Caco-2 (cell line): ENCODE measurements around the gene CENPX. TPM values are rescaled to one million over a fixed set of nuclear protein-coding genes. Genes with fewer than 3 reads are reported as not detected.

ENCODE experiments used
- BruUV-seq: library from RNA; stranded (reverse); fragments of 400-500 nt; replicated peaks from 2 replicates; lab custom pipeline; 2021; lab: Mats Ljungman, UMichigan
- CTCF ChIA-PET: fragments of 300-600 bp; sonication (Branson Sonifier 250); formaldehyde crosslinking; loops from one replicate; lab custom pipeline; 2022; ENCODE audit warnings: antibody characterized with exemption; lab: Charles Lee
- POLR2A ChIA-PET: fragments of 300-600 bp; sonication (Branson Sonifier 250); formaldehyde crosslinking; loops from one replicate; lab custom pipeline; 2022; ENCODE audit warnings: antibody characterized with exemption; lab: Charles Lee
- DNase-seq, 2 experiments: peaks; one replicate each; pipeline versions ENCODE4 v3.0.0 to v3.0.0-alpha.2; 2020 to 2022
- H3K27me3 ChIP-seq: replicated peaks from 2 replicates; pipeline ENCODE4 v1.6.0; 2011; ENCODE audit warnings: low read length; ENCODE audit not compliant: control insufficient read depth, insufficient read depth
- H3K36me3 ChIP-seq: 2 replicates; pipeline ENCODE4 v1.5.1; 2011; ENCODE audit warnings: low read length; ENCODE audit not compliant: control insufficient read depth, insufficient read depth
- H3K4me1 ChIP-seq: fragments of 250-450 bp; sonication (Bioruptor Pico); 2 replicates; pipeline ENCODE4 v1.5.1; 2020; ENCODE audit warnings: mild to moderate bottlenecking
- H3K4me3 ChIP-seq: 2 replicates; pipeline ENCODE4 v1.5.1; 2011; ENCODE audit warnings: low read depth, mild to moderate bottlenecking, control low read depth, low read length
- H3K9me3 ChIP-seq: fragments of 250-450 bp; sonication (Bioruptor Pico); 2 replicates; pipeline ENCODE4 v1.5.1; 2020; ENCODE audit warnings: mild to moderate bottlenecking, moderate library complexity
- H3K27ac Mint-ChIP-seq: one replicate; pipeline ENCODE4 v1.8.0; 2022; ENCODE audit warnings: mixed read lengths; ENCODE audit not compliant: unreplicated experiment
- H3K27me3 Mint-ChIP-seq: one replicate; pipeline ENCODE4 v1.8.0; 2022; ENCODE audit warnings: mixed read lengths; ENCODE audit not compliant: insufficient read depth, unreplicated experiment
- H3K36me3 Mint-ChIP-seq: one replicate; pipeline ENCODE4 v1.8.0; 2022; ENCODE audit warnings: mild to moderate bottlenecking, mixed read lengths; ENCODE audit not compliant: insufficient read depth, unreplicated experiment
- H3K4me1 Mint-ChIP-seq: one replicate; pipeline ENCODE4 v1.8.0; 2022; ENCODE audit warnings: low read depth, mixed read lengths; ENCODE audit not compliant: unreplicated experiment
- H3K4me3 Mint-ChIP-seq: one replicate; pipeline ENCODE4 v1.8.0; 2022; ENCODE audit warnings: mild to moderate bottlenecking, moderate library complexity, mixed read lengths; ENCODE audit not compliant: unreplicated experiment
- H3K9me3 Mint-ChIP-seq: one replicate; pipeline ENCODE4 v1.8.0; 2022; ENCODE audit warnings: mixed read lengths; ENCODE audit not compliant: unreplicated experiment
- CTCF ChIP-seq, 2 experiments: fragments of 200-600 bp in 1 of 2; IDR thresholded peaks; 1 replicate in 1 of 2; 2 replicates in 1 of 2; pipeline versions ENCODE4 v1.5.1 to v1.8.0; 2011 to 2022; ENCODE audit warnings: antibody characterized with exemption in 1 of 2, control low read depth in 1 of 2, inconsistent platforms in 1 of 2, low read depth in 1 of 2, low read length in 1 of 2, mild to moderate bottlenecking in 1 of 2, moderate library complexity in 1 of 2; ENCODE audit not compliant: insufficient read depth in 1 of 2, severe bottlenecking in 1 of 2, unreplicated experiment in 1 of 2
- intact Hi-C: fragments of 100-400 bp; cut with micrococcal nuclease; formaldehyde crosslinking; loops from one replicate; pipeline ENCODE4 v1.10.0; 2022; ENCODE audit not compliant: unreplicated experiment
- total RNA-seq: library from RNA; stranded (reverse); gene quantifications from 2 replicates; pipeline ENCODE4 v1.2.3, GENCODE V29; 2022

CENPX gene
- total RNA-seq, 1 experiment from 2014 or later: 85.3 TPM

- TF ChIP-seq CTCF (IDR thresholded peaks at IDR 0.05; ENCODE audit: insufficient read depth in 1 of 2, low read depth in 1 of 2, low read length in 1 of 2, severe bottlenecking in 1 of 2, unreplicated experiment in 1 of 2): no peak
- intact Hi-C loops: no loop called here
- Histone ChIP-seq H3K9me3 (no peaks in the 10 kb centered on the region), H3K27me3 (no peaks in the 10 kb centered on the region), H3K4me3 (no peak overlapping the region), H3K4me1 (peaks cover 12% of the 10 kb centered on the region), H3K36me3 (peaks cover 3% of the 10 kb centered on the region; the same call in 1 of the 2 replicates)
- ChIA-PET POLR2A (no interaction called here), CTCF (interaction anchor here (0.7 to 2.0 kb wide), 4 partner anchors 11 to 374 kb away, joined by 3 to 7 read pairs (median 4); no protein-coding TSS in a partner anchor)
- H3K36me3 Mint-ChIP-seq: peaks cover 49% of the 10 kb centered on the region
- no TSS peak for BruUV-seq
- H3K4me3 Mint-ChIP-seq: no peak overlapping the region
- H3K9me3 Mint-ChIP-seq: no peaks in the 10 kb centered on the region
- H3K27me3 Mint-ChIP-seq: no peaks in the 10 kb centered on the region
- DNase-seq: no peak
- no peak overlapping the region for H3K27ac Mint-ChIP-seq
- H3K4me1 Mint-ChIP-seq: no peaks in the 10 kb centered on the region
Measured at GRCh38 chr17:82062076-82062983, 39.7 kb upstream of the CENPX start.

GRCh38 chr17:82061047-82061925 lies 38.6 kb upstream of the CENPX start:
- CTCF ChIA-PET: interaction anchor here (0.7 to 2.0 kb wide), 3 partner anchors 12 to 31 kb away, joined by 4 to 7 read pairs (median 5); no protein-coding TSS in a partner anchor
- H3K4me1 Mint-ChIP-seq: no peaks in the 10 kb centered on the region

More at GRCh38 chr17:82061047-82061925, 38.6 kb upstream of the CENPX start:
- H3K36me3 Mint-ChIP-seq: peaks cover 60% of the 10 kb centered on the region
- no TSS peak for BruUV-seq
- DNase-seq: no peak
- Histone ChIP-seq H3K4me3 (no peak overlapping the region), H3K9me3 (no peaks in the 10 kb centered on the region), H3K4me1 (peaks cover 10% of the 10 kb centered on the region), H3K27me3 (no peaks in the 10 kb centered on the region), H3K36me3 (peaks cover 3% of the 10 kb centered on the region)
- H3K9me3 Mint-ChIP-seq: no peaks in the 10 kb centered on the region
- POLR2A ChIA-PET: no interaction called here
- H3K27me3 Mint-ChIP-seq: no peaks in the 10 kb centered on the region
- intact Hi-C loops: no loop called here
- H3K27ac Mint-ChIP-seq: no peak overlapping the region
- no peak for TF ChIP-seq CTCF (IDR thresholded peaks at IDR 0.05; ENCODE audit: insufficient read depth in 1 of 2, low read depth in 1 of 2, low read length in 1 of 2, severe bottlenecking in 1 of 2, unreplicated experiment in 1 of 2)
- H3K4me3 Mint-ChIP-seq: no peak overlapping the region
